HG02610 (cell line): ENCODE results near the gene COL23A1.

Source experiments
- ATAC-seq: cut with Tn5 transposase; IDR thresholded peaks from one replicate; pipeline ENCODE4 v1.9.1; 2021; ENCODE audit warnings: mild to moderate bottlenecking, moderate library complexity; ENCODE audit not compliant: unreplicated experiment

The COL23A1 gene

DNA sequence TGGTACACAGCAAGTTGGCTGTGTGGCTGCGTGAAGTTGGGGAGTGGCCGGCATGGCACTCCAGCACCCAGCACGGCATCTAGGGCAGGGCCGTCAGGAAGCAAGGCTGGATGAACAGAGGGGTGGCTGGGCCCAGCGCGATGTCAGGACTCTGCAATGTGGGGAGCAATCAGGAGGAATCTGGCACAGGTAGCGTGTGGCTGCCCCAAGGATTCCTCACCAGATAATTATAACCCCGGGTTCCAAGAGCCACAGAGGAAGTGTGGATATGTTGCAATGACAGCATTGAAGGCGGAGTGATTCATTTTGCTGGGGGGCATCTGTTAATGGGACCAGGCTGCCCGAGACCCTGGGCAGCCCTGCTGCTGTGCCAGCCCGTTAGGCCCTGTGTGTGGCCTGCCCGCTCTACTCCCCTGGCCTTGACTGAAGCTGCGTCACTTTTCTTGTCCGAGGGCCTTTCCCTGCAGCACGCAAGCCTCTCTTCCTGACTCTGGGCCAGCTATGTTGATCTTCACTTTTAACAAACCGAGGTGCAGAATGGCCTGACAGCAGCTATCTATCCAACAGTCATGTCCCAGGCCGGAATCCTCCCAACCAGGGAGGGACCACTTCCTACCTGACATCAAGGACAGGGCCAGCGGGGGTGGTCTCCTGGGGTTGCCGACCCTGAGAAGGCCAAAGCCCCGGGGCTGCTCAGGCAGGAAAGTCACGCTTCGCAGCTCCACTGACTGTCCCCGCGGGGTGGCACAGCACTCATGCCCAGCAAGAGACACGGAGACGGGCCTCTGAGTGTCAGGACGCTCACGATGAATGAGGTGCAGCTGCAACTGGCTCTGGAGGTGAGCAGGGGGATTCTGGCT, 239.6 kb downstream of the COL23A1 start:
- ATAC-seq = no peak

DNA sequence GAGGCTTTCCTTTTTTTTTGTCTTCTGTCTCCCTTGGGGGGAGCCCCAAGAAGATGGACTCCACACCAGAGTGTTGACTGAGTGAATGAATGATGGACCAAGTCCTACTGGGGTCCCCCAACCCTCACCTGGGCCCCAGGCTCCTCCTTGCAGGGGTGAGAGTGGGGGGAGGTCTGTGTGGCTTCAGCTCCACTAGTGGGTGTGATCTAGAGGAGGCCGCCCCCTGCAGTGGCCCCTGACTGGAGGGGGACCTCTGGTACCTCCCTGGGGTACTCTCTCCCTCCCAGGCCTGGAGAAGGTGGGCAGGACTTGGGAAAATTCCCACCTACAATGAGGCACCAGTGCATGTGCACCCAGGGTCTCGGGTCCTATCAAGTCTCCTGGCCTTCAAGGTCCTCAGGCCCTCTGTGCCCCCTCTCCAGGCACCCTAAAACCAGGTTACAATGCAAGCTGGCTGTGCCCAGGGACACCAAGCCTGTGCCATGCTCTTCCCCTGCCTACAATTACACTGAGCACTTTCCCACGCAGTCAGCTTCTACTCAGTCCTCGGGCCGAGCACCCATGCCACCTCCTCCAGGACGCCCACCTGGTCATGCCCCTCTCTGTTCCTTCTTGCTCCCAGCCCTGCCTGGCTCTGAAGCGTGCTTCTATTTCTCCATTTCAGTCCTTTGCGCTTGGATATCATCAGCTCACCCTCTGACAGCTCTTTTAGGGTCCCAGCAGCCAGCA, 240.4 kb downstream of the COL23A1 start:
- ATAC-seq = no peak

DNA sequence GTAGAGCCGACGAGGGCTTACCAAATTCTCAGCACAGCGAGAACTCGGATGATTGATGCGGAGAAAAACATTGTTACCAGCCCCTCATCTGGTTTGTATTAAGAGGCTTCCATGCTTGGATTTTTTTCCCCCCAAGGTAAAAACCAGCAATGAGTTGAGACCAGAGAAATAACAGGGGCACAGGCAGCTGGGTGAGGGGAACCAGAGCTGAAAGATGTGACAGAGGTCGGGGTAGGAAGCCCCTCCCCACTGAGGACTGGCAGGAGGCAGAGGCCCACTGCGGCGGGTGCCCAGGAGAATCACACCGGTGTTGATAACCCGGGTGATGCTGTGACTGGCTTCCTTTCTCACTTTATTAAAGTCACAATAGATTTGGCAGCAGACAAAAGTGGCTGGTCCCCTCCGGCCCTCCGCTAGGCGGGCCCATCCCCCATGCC, 241.1 kb downstream of the COL23A1 start:
- ATAC-seq = no peak

DNA sequence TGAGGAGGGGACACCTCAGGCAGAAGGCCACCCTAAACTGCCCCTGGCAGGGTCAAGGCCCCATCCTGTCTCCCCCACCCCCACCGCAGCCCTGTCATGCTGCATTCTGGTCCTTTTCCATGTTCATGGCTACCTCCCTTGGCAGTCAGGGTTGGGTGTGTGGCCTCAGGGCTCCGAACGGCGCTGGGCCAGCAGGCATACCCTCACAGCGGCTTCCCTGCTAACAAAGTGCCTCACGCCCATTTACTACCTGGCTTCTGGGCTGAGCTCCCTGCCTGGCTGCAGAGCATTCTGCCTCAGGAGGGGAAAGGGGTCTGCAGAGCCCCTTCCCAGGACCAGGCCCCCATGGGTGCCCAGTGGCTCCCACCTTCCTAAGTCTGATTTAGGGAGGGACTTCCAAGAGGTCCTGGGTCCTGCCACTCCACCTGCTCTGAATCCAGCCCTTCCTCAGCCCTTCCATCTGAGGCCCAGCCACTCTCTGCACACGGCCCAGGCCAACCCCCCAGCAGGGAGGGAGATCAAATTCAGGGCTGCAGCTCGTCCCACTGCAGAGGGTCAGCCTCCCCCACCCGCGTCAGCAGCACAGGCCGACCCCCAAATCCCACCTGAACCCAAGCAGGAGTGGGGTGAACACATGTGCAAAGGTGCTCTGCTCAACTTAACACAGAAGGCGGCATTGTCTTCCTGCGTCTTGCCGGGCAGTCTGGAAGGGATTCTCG, 241.7 kb downstream of the COL23A1 start:
- no peak for ATAC-seq

DNA sequence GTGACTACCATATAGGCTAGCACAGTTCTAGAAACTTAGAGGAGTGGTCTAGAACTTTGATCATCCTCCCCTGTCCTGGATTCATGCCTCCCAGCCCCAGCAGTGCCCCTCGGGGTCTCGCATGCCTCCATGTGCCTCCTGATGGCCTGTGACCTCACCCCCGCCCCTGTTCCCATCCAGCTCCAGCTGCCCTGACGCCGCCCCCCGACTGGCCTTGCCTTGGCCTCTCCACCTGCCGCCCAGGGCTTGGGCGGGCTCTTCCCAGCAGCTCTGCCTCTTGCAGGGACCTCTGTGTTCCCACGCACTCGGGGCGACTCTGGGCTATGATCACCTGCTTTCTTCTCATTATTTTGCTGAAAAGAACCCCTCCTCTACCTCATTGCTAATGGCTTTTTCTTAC, 242.2 kb downstream of the COL23A1 start:
- no peak for ATAC-seq

DNA sequence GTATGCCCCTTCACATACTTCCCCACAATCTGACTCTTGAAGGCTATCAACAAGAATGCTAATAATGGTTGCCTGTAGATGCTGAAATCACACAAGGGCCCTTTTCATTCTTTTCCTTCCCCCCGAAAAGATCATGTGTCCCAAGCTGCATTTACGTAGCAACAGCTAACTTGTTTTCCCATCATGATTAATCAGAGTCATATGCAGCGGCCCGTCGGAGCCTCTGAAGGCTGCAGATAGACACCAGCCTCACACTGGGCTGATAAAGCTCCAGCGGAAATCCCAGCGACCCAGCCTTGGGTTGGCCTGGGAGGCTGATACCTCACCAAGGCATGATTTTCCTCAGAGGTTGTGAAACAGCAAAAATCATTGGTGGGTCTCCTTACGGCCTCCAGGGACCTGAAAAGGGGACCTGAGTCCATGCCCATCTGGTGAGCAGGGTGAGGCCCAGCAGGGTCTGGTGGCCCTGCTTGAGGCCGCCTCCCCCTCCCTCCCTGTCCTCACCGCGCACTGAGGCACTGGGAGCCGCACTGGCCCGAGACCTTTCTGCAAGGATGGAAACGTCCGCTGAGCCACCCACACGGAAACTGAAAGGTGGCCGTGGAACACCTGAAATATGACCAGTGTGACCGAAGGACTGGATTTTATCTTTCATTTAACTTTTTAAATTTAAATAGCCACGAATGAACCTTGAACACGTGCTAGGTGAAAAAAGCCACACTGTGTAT, 243.4 kb downstream of the COL23A1 start:
- no peak for ATAC-seq

DNA sequence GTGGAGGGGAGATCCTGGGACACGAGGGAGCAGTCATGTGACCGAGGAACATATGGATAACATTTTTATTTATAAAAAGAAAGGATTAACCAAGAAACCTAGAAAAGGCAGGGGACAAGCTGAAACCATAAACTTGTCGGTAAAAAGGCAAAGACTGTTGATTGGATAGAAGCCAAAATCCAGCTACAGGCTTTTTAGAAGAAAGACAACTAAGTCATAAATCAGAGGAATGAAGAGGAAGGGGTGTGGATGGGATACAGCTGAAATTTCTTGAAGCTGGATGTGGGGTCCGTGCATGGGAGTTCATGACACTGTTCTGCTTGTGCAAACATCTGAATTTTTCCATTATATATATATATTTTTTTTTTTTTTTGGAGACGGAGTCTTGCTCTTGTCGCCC, 246.9 kb downstream of the COL23A1 start:
- no peak for ATAC-seq

DNA sequence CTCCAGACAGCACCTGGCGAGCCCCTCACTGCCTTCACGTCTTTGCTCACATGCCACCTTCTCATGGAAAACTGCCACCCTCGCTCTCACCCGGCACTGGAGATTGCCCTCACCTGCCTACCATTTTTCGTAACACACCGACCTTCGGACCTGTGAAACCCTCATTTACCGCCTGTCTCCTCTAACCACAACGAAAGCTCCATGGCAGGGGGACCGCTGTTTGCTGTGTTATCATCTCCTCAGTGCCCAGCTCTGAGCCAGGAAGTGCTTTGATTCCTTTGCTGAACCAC, 248.4 kb downstream of the COL23A1 start:
- no peak for ATAC-seq

DNA sequence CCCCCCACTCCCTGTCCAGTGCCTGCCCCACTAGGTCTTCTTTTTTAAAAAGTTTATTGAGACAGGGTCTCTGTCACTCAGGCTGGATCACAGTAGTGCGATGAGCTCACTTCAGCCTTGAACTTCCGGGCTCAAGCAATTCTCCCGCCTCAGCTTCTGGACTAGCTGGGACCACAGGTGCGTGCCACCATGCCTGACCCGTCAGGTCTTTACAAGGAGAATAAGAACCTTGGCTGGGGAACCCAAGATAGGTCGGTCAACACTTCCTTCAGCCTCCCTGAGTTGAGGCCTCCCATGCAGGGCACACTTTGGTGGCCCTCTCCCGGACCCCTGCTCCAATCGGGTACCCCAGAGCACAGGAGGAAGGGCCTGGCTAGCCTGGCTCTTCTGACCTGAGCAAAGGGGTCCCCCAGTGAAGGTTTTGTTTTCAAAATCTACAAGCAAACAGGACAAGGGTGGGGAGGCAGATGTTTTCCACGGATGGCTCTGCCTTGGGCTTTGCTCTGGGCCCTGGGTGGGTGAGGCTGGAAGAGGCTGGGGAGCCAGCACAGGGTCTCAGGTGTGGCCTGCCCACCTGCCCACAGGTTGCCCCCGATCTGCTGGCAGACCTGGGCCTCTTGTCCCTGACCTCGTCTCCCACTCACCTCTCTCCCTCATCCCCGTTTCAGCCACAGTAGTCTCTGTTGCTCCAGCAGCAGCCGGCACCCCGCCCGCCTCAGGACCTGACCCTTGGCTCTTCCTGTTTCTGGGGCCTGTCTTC, 248.9 kb downstream of the COL23A1 start:
- ATAC-seq = no peak

DNA sequence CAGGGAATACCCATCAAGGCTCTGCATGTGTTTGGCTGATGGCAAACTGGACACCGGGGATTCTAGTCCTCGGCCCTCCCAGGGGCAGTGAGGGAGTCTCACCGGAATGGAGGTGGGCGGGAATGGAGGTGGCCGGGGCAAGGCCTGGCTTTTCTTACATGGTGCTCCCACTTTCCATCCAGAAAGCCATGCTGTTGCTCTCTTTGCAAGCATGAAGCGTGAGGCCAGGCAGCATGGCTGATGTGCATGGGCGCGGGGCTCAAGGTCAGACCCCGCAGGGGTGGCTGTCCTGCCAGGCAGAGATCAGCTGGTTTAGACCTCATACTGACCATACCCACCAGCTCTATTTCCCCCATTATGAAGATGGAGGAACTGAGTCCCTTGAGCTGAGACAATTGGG, 249.6 kb downstream of the COL23A1 start:
- ATAC-seq = no peak

DNA sequence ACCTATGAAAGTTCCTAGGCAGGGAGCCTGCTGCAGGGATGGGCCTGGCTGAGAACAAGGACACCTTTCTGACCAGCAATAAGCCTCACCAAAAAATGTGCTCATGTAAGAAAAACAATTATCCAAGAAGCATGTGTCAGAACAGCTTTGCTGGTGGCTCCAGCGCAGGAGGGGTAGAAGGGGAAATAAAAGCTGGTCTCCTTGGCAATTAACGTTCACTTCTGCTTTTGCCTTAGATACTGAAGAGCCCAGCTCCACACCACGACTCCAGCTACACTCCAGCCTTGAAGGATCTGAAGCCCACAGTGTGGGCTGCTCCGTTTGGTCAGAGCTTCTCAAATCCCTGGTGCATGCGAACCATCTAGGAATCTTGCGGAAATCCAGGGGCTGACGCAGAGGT, 250.0 kb downstream of the COL23A1 start:
- ATAC-seq = no peak

DNA sequence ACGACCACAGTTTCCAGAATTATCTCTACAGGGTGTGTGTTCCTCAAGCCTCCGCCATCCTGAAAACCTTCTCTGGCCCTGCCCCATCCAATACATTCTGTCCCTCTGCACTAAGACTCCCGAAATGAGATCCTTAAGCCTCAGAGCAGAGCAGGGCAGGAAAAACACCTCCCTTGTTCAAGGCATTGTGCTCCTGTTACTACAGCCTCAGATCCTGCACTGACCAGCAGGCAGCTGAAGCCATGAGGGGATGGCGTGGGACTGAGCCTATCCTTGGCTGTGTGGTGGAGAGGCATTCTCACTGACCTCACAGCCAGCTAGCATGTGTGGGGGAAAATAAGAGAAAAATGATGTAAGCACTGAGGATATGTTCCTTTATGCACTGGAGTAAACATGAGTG, 250.9 kb downstream of the COL23A1 start:
- ATAC-seq = no peak

DNA sequence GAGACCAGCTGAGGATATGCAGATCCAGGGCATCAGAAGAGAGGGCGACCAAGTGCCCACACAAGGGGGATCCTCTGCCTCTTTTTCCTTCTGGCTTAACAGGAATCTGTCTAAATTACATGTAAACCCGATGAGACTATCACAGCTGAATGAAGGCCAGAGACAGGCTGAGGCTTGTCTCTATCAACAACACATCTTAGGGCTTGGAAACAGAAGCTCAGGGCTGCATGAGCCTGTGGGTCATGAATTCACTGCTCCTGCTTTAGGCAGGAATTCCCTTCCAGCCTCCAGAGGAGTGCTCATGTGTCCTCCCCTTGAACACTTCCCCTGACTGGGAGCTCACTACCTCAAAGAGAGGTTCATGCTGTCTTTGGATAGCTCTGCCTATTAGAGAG, 251.4 kb downstream of the COL23A1 start:
- no peak for ATAC-seq

DNA sequence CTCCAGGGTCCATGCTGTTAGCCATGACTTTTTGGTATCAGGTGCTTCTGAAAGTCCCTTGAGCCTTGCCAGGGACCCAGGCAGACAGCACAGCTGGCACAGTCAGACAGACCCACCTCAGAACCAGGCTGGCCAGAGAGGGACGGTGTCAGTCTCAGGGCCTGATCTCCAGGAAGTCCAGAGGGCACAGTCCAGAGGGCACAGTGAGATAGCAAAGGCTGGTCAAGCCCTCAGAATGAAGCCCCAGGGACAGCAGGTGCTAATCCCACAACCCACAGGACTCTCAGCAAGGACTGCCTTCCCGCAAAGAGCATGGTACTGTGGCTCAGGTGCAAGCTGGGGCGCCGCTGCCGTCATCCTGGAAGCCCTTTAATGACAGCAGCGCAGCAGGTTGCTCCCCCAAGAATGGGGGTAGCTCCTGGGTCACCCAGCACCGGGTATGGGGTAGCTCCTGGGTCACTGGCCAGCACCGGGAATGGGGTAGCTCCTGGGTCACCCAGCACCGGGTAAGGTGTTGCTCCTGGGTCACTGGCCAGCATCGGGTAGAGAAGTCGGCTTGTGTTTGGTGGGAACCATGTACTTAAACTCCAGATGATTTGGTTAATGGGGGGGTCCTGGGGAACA, 252.0 kb downstream of the COL23A1 start:
- ATAC-seq = no peak

DNA sequence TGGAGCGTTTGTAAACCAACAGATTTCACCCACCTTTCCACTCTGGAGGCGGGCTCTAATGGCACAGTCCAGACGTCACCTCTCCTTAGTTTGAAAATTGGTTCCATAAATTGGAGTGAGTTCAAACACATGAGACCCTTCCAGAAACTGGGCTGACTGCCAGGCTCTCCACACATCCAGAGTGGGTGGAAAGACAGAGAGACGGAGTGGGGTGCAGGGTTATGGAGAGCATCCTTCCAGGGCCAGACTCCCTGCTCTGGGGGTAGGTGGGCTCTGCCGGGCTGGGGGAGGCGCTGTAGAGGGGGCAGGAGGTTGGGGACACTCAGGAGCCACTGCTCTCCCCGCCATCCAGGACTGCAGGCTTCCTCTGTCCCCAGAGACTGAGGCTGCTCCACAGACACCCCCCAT, 252.9 kb downstream of the COL23A1 start:
- ATAC-seq = no peak

DNA sequence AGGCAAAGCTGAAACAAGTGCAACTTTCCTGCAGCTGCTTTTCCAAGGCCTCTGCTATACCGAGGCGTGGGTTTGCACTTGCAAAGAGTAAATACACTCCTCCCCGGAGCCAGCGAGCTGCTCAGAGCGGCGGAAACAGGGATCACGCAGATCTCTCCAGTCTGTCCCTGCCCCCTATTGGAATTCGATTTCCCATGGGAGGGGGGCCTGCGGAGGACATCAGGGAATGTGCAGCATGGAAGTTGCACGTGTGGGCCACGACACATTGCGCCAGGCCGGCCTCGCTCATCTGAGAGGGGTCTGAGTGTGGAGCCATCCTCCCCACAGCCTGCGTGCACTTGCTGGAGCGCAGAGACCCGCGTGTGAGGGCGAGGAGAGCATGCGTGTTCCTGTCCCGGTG, 253.3 kb downstream of the COL23A1 start:
- no peak for ATAC-seq

DNA sequence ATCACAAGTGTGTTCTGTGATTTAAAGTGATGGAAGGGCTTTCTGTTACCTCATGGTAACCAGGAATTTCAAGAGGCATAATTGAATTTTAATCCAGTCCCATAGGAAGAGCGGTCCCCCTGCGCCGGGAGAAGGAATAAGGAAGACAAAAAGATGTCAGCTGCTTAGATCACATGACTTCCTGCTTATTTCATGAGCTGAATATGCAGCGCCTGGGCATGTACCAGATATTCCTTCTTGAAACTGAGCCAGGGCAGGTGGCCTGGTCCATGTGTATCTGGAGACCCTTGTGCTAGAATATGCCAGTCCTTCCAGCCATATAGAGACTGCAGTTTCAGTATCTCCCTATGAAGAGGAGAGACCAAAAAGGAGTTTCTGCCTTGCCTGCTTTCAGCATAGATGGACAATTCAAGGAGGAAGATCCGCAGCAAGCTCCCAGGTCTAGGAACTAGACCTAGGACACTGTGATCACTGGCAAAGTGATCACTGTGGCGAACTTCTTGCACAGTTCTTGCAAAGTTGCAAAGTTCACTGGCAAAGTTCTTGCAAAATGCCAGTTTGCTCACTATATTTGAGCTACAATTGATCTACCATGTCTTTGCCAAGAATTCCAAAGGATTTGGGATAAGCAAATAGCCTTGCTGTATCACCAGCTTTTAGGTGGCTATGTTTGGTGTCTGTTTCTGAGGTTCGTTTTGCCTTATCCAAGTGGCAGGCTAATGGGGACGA, 254.7 kb downstream of the COL23A1 start:
- no peak for ATAC-seq

DNA sequence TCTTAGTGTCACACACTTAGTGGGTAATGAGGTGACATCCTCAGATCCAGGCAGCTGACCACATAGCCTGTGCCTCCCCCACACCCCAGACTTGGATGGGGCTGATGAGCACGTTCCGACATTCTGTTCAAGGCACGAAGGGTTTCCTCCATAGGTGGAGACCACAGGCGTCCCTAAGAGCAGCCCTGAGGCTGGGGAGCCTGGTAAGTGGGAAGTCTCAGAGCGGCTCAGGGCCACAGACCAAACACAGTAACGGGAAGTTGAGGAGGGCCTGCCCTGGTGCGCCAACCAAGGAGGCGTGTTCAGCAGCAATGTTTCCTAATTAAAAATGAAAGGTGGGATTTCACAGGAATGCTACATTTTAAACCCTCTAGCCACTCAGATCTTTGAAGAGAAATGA, 255.3 kb downstream of the COL23A1 start:
- ATAC-seq = no peak

DNA sequence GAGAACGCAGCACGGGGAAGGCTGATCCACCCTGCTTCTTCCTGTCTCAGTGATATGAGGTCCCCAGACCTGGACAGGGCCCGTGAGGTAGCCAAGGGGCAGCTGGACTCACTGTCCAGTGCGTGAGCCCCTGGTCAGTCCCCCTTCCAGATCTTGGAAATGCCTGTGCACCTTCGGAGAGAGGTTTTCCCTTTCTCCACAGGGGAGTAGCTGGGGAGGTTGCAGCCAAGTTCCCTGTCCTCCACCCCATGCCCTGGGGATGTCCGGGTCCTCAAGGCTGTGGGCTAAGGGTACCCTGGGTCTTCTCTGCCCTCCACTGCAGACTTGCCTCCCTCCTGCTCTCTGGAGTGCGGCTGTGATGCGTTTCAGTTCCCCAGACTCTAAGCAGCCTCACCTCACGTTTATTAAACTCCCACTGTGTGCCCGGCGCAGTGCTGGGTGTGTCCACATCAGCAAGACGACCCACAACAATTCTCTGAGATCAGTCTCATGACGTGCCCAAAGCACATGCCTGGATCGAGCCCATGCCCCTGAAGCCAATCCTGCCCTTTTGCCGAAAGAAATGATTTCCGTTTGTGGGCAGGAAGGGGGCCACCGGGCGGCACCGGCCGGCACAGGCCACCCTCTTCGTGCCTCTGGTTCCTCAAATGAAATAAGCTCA, 256.2 kb downstream of the COL23A1 start:
- no peak for ATAC-seq
